Loucy (cell line): ENCODE measurements around the gene ZNF205.
A peak's percentile ranks its signal among the peaks of the same experiment; 100 is the strongest.
"Not testable (repeated sequence)": the region's sequence is repeated elsewhere in the genome, so short reads cannot be mapped to it uniquely, and the experiment has no call there.

ENCODE experiments used
- H2AFZ ChIP-seq: fragments of 200-600 bp; sonication (generic); 2 replicates; pipeline ENCODE4 v1.6.0; 2016; ENCODE audit warnings: antibody characterized with exemption, mild to moderate bottlenecking, low read length, moderate library complexity
- H3F3A ChIP-seq: fragments of 200-600 bp; 2 replicates; pipeline ENCODE4 v1.6.0; 2016; ENCODE audit warnings: antibody characterized with exemption, low read depth, mild to moderate bottlenecking
- H3K27me3 ChIP-seq: fragments of 200-600 bp; sonication (generic); 2 replicates; pipeline ENCODE4 v1.6.1; 2014; ENCODE audit warnings: low read length, mild to moderate bottlenecking; ENCODE audit not compliant: insufficient read depth, poor library complexity, severe bottlenecking
- H3K36me3 ChIP-seq: fragments of 200-600 bp; sonication (generic); 2 replicates; pipeline ENCODE4 v1.6.1; 2016; ENCODE audit warnings: low read length; ENCODE audit not compliant: insufficient read depth
- H3K4me1 ChIP-seq: fragments of 200-600 bp; sonication (generic); 2 replicates; pipeline ENCODE4 v1.5.1; 2014; ENCODE audit warnings: low read length, mild to moderate bottlenecking; ENCODE audit not compliant: insufficient read depth, poor library complexity, severe bottlenecking
- H3K4me2 ChIP-seq: fragments of 200-600 bp; sonication (generic); 2 replicates; pipeline ENCODE4 v1.6.0; 2014; ENCODE audit warnings: antibody characterized with exemption, low read length, low read depth, mild to moderate bottlenecking; ENCODE audit not compliant: poor library complexity, severe bottlenecking
- H3K4me3 ChIP-seq: fragments of 200-600 bp; sonication (generic); 2 replicates; pipeline ENCODE4 v1.5.1; 2014; ENCODE audit warnings: low read length, mild to moderate bottlenecking, mixed read lengths; ENCODE audit not compliant: poor library complexity, severe bottlenecking
- H3K79me2 ChIP-seq: fragments of 200-600 bp; sonication (generic); 2 replicates; pipeline ENCODE4 v1.6.1; 2014; ENCODE audit warnings: low read length; ENCODE audit not compliant: insufficient read depth
- H3K9ac ChIP-seq: fragments of 200-600 bp; sonication (generic); 2 replicates; pipeline ENCODE4 v1.6.0; 2014; ENCODE audit warnings: mild to moderate bottlenecking, low read depth, low read length, moderate library complexity; ENCODE audit not compliant: poor library complexity, severe bottlenecking
- H3K9me2 ChIP-seq: fragments of 200-600 bp; sonication (generic); replicated peaks from 2 replicates; pipeline ENCODE4 v1.6.1; 2016; ENCODE audit warnings: low read depth, low read length, mixed read lengths
- H3K9me3 ChIP-seq: fragments of 200-600 bp; sonication (generic); 2 replicates; pipeline ENCODE4 v1.6.1; 2014; ENCODE audit warnings: mild to moderate bottlenecking, antibody characterized with exemption, low read length, low read depth; ENCODE audit not compliant: insufficient read depth
- H4K20me1 ChIP-seq: fragments of 200-600 bp; sonication (generic); 2 replicates; pipeline ENCODE4 v1.6.0; 2014; ENCODE audit warnings: antibody characterized with exemption, low read length, mild to moderate bottlenecking; ENCODE audit not compliant: insufficient read depth, poor library complexity, severe bottlenecking
- CTCF ChIP-seq: fragments of 200-600 bp; sonication (generic); conservative IDR thresholded peaks from 2 replicates; pipeline ENCODE4 v1.5.1; 2014; ENCODE audit warnings: mild to moderate bottlenecking, antibody characterized with exemption, low read length
- EZH2phosphoT487 ChIP-seq: fragments of 200-600 bp; IDR thresholded peaks from 2 replicates; pipeline ENCODE4 v1.6.1; 2018; ENCODE audit warnings: antibody characterized with exemption, mild to moderate bottlenecking, moderate library complexity, borderline replicate concordance

The ZNF205 gene

DNA sequence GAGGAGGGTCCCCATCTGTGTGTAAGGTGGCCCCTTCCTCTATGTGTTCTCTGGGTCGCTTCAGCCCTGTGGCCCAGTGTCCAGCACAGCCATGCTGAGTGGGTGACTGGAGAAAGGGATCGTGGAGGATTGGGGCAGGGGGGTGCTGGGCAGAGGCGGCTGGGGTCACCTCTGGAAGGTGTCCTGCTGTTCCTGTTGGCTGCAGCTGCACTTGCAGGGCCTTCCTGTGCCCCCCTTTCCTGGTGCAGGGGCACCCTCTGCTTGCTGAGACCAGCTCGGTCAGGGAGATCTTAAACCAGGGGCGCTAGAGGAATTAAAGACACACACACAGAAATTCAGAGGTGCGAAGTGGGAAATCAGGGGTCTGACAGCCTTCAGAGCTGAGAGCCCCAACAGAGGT, 35.8 kb upstream of the ZNF205 start:
- Histone ChIP-seq H3K4me3 (peak overlapping the region; percentile 91), H3K4me2 (peak overlapping the region; percentile 91), H3K9me3 (no peaks in the 10 kb centered on the region), H3K9me2 (no peaks in the 10 kb centered on the region), H3K36me3 (no peaks in the 10 kb centered on the region), H3K9ac (peak overlapping the region; percentile 100), H4K20me1 (no peaks in the 10 kb centered on the region), H3K27me3 (no peaks in the 10 kb centered on the region), H3K79me2 (peaks cover 5% of the 10 kb centered on the region; the same call in 1 of the 2 replicates), H3F3A (peaks cover 14% of the 10 kb centered on the region), H3K4me1 (peaks cover 50% of the 10 kb centered on the region), H2AFZ (no peak overlapping the region)
- no peak for TF ChIP-seq EZH2phosphoT487
- TF ChIP-seq CTCF = no peak

DNA sequence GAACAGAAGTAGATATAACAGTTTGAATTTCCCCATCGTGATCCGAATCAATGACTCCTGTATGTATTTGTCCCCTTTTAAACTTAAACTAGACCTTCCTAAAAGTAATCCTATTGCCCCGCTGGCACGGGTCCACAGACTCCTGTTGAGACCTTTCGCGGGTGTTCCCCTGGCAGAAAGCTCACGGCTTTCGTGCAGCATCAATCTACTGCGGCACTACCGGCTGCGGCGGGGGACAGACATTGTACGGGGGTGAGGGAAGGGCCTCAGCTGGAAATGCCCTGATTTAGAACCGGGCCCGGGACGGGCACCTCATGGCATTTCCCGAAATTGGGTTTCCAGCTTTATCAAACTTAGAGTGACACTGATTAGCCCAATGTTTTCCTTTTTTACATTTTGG, 32.4 kb upstream of the ZNF205 start:
- H3K9me3 ChIP-seq = no peaks in the 10 kb centered on the region
- no peak for TF ChIP-seq CTCF
- TF ChIP-seq EZH2phosphoT487 = no peak
- no peak overlapping the region for H3K4me2 ChIP-seq
- peaks cover 32% of the 10 kb centered on the region for H3K4me1 ChIP-seq
- H3K36me3 ChIP-seq = no peaks in the 10 kb centered on the region
- H3F3A ChIP-seq = peaks cover 9% of the 10 kb centered on the region
- no peaks in the 10 kb centered on the region for H3K27me3 ChIP-seq
- no peaks in the 10 kb centered on the region for H4K20me1 ChIP-seq
- H2AFZ ChIP-seq = no peak overlapping the region
- H3K9ac ChIP-seq = no peak overlapping the region
- no peak overlapping the region for H3K4me3 ChIP-seq
- peaks cover 5% of the 10 kb centered on the region; the same call in 1 of the 2 replicates for H3K79me2 ChIP-seq
- H3K9me2 ChIP-seq = no peaks in the 10 kb centered on the region

DNA sequence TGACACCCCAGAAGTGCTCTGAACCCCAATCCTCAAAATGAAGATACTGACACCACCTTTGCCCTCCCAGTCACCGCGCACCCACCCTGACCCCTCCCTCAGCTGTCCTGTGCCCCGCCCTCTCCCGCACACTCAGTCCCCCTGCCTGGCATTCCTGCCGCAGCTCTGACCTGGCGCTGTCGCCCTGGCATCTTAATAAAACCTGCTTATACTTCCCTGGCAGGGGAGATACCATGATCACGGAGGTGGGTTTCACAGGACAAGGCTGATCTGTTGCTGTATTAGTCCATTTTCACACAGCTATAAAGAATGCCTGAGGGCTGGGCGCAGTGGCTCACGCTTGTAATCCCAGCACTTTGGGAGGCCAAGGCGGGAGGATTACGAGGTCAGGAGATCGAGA, 30.4 kb upstream of the ZNF205 start:
- H3K4me3 ChIP-seq, H3K9me2 ChIP-seq, H3K9ac ChIP-seq, H4K20me1 ChIP-seq, H3K9me3 ChIP-seq, H3K4me2 ChIP-seq, H3K79me2 ChIP-seq, H3F3A ChIP-seq, H2AFZ ChIP-seq, H3K36me3 ChIP-seq, H3K27me3 ChIP-seq: not testable (repeated sequence)
- H3K4me1 ChIP-seq = peaks cover 25% of the 10 kb centered on the region

- not testable (repeated sequence) for H3K27me3 ChIP-seq, H3K36me3 ChIP-seq, H2AFZ ChIP-seq, H3K9ac ChIP-seq, H3K4me3 ChIP-seq, H4K20me1 ChIP-seq, H3F3A ChIP-seq, H3K4me2 ChIP-seq, H3K9me2 ChIP-seq, H3K9me3 ChIP-seq, H3K79me2 ChIP-seq
- H3K4me1 ChIP-seq = peaks cover 23% of the 10 kb centered on the region
Observed at GRCh38 chr16:3083408-3083807, 29.0 kb upstream of the ZNF205 start.
